Measurements from ENCODE around the gene ANG.

- TF ChIP-seq PKNOX1 (IDR thresholded peaks at IDR 0.05) (no peak), FOXM1 (IDR thresholded peaks at IDR 0.05; ENCODE audit: borderline replicate concordance) (no peak), SUZ12 (IDR thresholded peaks at IDR 0.05) (no peak), ELF4 (IDR thresholded peaks at IDR 0.05) (no peak), BHLHE40 (IDR thresholded peaks at IDR 0.05; ENCODE audit: borderline replicate concordance) (no peak), NFRKB (IDR thresholded peaks at IDR 0.05) (no peak), HDGF (IDR thresholded peaks at IDR 0.05; ENCODE audit: borderline replicate concordance) (no peak), SP1 (IDR thresholded peaks at IDR 0.05) (no peak)
Measured at GRCh38 chr14:20679907-20680306, 8.7 kb upstream of the ANG start.

Measured in HEK293T (cell line).